Panc1 (cell line): Measurements from ENCODE around the gene SEC14L5. TPM values are rescaled to one million over a fixed set of nuclear protein-coding genes. Genes with fewer than 3 reads are reported as not detected.
"Not testable (repeated sequence)": the region's sequence is repeated elsewhere in the genome, so short reads cannot be mapped to it uniquely, and the experiment has no call there.

ENCODE experiments used
- ATAC-seq: fragments of 200-7000 bp; cut with Tn5 transposase; 2 replicates; pipeline ENCODE4 v1.9.1; 2020; ENCODE audit warnings: mild to moderate bottlenecking, moderate library complexity
- BruUV-seq: library from RNA; stranded (reverse); fragments of 400-500 nt; replicated peaks from 2 replicates; lab custom pipeline; 2021; lab: Mats Ljungman, UMichigan
- CTCF ChIA-PET: fragments of 300-600 bp; sonication (Branson Sonifier 250); formaldehyde crosslinking; loops from one replicate; lab custom pipeline; 2022; ENCODE audit warnings: antibody characterized with exemption; lab: Charles Lee
- POLR2A ChIA-PET: fragments of 300-600 bp; sonication (Branson Sonifier 250); formaldehyde crosslinking; loops from one replicate; lab custom pipeline; 2022; ENCODE audit warnings: antibody characterized with exemption; lab: Charles Lee
- DNase-seq: peaks from one replicate; pipeline ENCODE4 v3.0.0-alpha.2; 2010; ENCODE audit warnings: low read depth, low spot score
- H3K27ac ChIP-seq: 2 replicates; pipeline ENCODE4 v1.5.1; 2011; ENCODE audit warnings: mild to moderate bottlenecking, low read length, inconsistent platforms
- H3K27me3 ChIP-seq: fragments of 200-500 bp; sonication (Bioruptor generic); 2 replicates; pipeline ENCODE4 v1.6.0; 2014; ENCODE audit warnings: low read length, inconsistent platforms; ENCODE audit not compliant: control insufficient read depth, insufficient read depth
- H3K36me3 ChIP-seq: fragments of 200-500 bp; sonication (Bioruptor generic); 2 replicates; pipeline ENCODE4 v1.5.1; 2014; ENCODE audit warnings: inconsistent platforms, mild to moderate bottlenecking, low read length, moderate library complexity; ENCODE audit not compliant: control insufficient read depth, insufficient read depth
- H3K4me1 ChIP-seq: 2 replicates; pipeline ENCODE4 v1.5.1; 2011; ENCODE audit warnings: inconsistent platforms, mild to moderate bottlenecking, low read length, moderate library complexity; ENCODE audit not compliant: control insufficient read depth, insufficient read depth
- H3K4me3 ChIP-seq, 2 experiments: 2 replicates each; pipeline ENCODE4 v1.5.1; 2011 to 2012; ENCODE audit warnings: low read depth in 2 of 2, low read length in 2 of 2, mild to moderate bottlenecking in 2 of 2, inconsistent platforms in 1 of 2, moderate library complexity in 1 of 2
- H3K9me3 ChIP-seq: fragments of 200-500 bp; sonication (Bioruptor generic); 2 replicates; pipeline ENCODE4 v1.5.1; 2014; ENCODE audit warnings: low read depth, mild to moderate bottlenecking, inconsistent platforms, low read length, moderate library complexity; ENCODE audit not compliant: control insufficient read depth, insufficient read depth
- CTCF ChIP-seq: fragments of 450-650 bp; IDR thresholded peaks from 2 replicates; pipeline ENCODE4 v1.5.1; 2017; ENCODE audit warnings: mild to moderate bottlenecking
- POLR2AphosphoS5 ChIP-seq: IDR thresholded peaks from 2 replicates; pipeline ENCODE4 v1.6.1; 2012; ENCODE audit warnings: mild to moderate bottlenecking, low read depth, low read length, moderate library complexity
- REST ChIP-seq, 2 experiments: IDR thresholded peaks; 2 replicates each; pipeline ENCODE4 v1.6.1; 2011 to 2012; ENCODE audit warnings: low read depth in 2 of 2, control low read depth in 1 of 2, low read length in 1 of 2, mild to moderate bottlenecking in 1 of 2, moderate library complexity in 1 of 2; ENCODE audit not compliant: insufficient read depth in 1 of 2
- SIN3A ChIP-seq: IDR thresholded peaks from 2 replicates; pipeline ENCODE4 v1.6.1; 2012; ENCODE audit warnings: low read depth, mild to moderate bottlenecking, low read length, moderate library complexity, borderline replicate concordance; ENCODE audit not compliant: insufficient read depth
- TCF7L2 ChIP-seq: IDR thresholded peaks from 2 replicates; pipeline ENCODE4 v1.6.1; 2011; ENCODE audit warnings: mild to moderate bottlenecking, low read depth, low read length, inconsistent platforms
- in situ Hi-C: cut with HindIII; loops from 2 replicates; pipeline ENCODE4 v1.10.0; 2016; ENCODE audit warnings: low sequenced_read_pairs, low pct_unique_long_range_greater_than_20kb
- intact Hi-C: fragments of 100-400 bp; cut with micrococcal nuclease; formaldehyde crosslinking; loops from one replicate; pipeline ENCODE4 v1.10.0; 2022; ENCODE audit not compliant: unreplicated experiment
- total RNA-seq: library from RNA; stranded (reverse); gene quantifications from one replicate; pipeline ENCODE4 v1.2.1, GENCODE V29; 2021; ENCODE audit not compliant: unreplicated experiment

SEC14L5 gene
- total RNA-seq, 1 experiment from 2014 or later, result 0.26 TPM

- POLR2A ChIA-PET, result no interaction called here
- Histone ChIP-seq H3K27me3 (0 out of 2 replicates have a peak, but pooled peaks cover 3% of the 10 kb centered on the region), H3K27ac (no peak overlapping the region), H3K4me1 (no peaks in the 10 kb centered on the region), H3K9me3 (no peaks in the 10 kb centered on the region), H3K36me3 (no peaks in the 10 kb centered on the region), H3K4me3 (no peak overlapping the region)
- CTCF ChIA-PET, result no interaction called here
- intact Hi-C loops, result no loop called here
- in situ Hi-C loops, result no loop called here
- no peak for ATAC-seq
- DNase-seq, result no peak
- BruUV-seq, result no TSS peak
- TF ChIP-seq TCF7L2, result no peak
- TF ChIP-seq SIN3A, result no peak
- TF ChIP-seq REST (IDR thresholded peaks at IDR 0.05; ENCODE audit: insufficient read depth in 1 of 2, low read depth in 2 of 2, low read length in 1 of 2), result peak; percentile 61 to 76; a peak in 2 of 4 replicates
These were observed 84.5 kb downstream of the SEC14L5 start for GRCh38 chr16:5042574-5043171.

GRCh38 chr16:5044011-5044540 lies 85.9 kb downstream of the SEC14L5 start:
- TF ChIP-seq POLR2AphosphoS5, result no peak
- TF ChIP-seq SIN3A, result no peak
- no peak for TF ChIP-seq REST (IDR thresholded peaks at IDR 0.05; ENCODE audit: insufficient read depth in 1 of 2, low read depth in 2 of 2, low read length in 1 of 2)
- TF ChIP-seq CTCF, result no peak
- TF ChIP-seq TCF7L2, result no peak
- no peak overlapping the region for H3K4me3 ChIP-seq
- BruUV-seq, result no TSS peak
- ChIA-PET CTCF (no interaction called here), POLR2A (no interaction called here)
- no peaks in the 10 kb centered on the region for H3K36me3 ChIP-seq
- DNase-seq (no peak), ATAC-seq (no peak)
- H3K27ac ChIP-seq, result no peak overlapping the region
- intact Hi-C loops, result no loop called here
- peaks cover 7% of the 10 kb centered on the region; the same call in 1 of the 2 replicates for H3K27me3 ChIP-seq
- no peaks in the 10 kb centered on the region for H3K4me1 ChIP-seq
- no peaks in the 10 kb centered on the region for H3K9me3 ChIP-seq
- in situ Hi-C loops, result no loop called here

- H3K4me1 ChIP-seq, CTCF ChIA-PET, in situ Hi-C loops, H3K27ac ChIP-seq, BruUV-seq, ATAC-seq, H3K9me3 ChIP-seq, H3K36me3 ChIP-seq, H3K4me3 ChIP-seq, POLR2A ChIA-PET, intact Hi-C loops, DNase-seq: not testable (repeated sequence)
- peaks cover 10% of the 10 kb centered on the region; the same call in 1 of the 2 replicates for H3K27me3 ChIP-seq
These were observed 86.5 kb downstream of the SEC14L5 start for GRCh38 chr16:5044581-5044980.
